H9 (cell line): ENCODE results near the gene AEBP2. TPM values are rescaled to one million over a fixed set of nuclear protein-coding genes. Genes with fewer than 3 reads are reported as not detected.
A peak's percentile ranks its signal among the peaks of the same experiment; 100 is the strongest.

Experiments
- DNase-seq: peaks from one replicate; pipeline ENCODE4 v3.0.0-alpha.2; 2017
- H2AFZ ChIP-seq: one replicate; pipeline ENCODE4 v1.6.1; 2013; ENCODE audit warnings: mild to moderate bottlenecking, low read length, control low read depth, moderate library complexity
- H2AK5ac ChIP-seq: 2 replicates; pipeline ENCODE4 v1.6.1; 2013; ENCODE audit warnings: low read length, control low read depth, mixed read lengths; ENCODE audit not compliant: insufficient read length
- H2BK120ac ChIP-seq: one replicate; pipeline ENCODE4 v1.6.1; 2013; ENCODE audit warnings: low read depth, mild to moderate bottlenecking, low read length, control low read depth, inconsistent platforms; ENCODE audit not compliant: poor library complexity, severe bottlenecking
- H2BK12ac ChIP-seq: 2 replicates; pipeline ENCODE4 v1.6.1; 2013; ENCODE audit warnings: low read length, control low read depth, mixed read lengths, low read depth; ENCODE audit not compliant: insufficient read length
- H2BK15ac ChIP-seq: 2 replicates; pipeline ENCODE4 v1.6.1; 2013; ENCODE audit warnings: low read depth, low read length, control low read depth
- H2BK20ac ChIP-seq: one replicate; pipeline ENCODE4 v1.6.1; 2013; ENCODE audit warnings: low read depth, mild to moderate bottlenecking, low read length, control low read depth, inconsistent platforms; ENCODE audit not compliant: poor library complexity, severe bottlenecking
- H2BK5ac ChIP-seq: 2 replicates; pipeline ENCODE4 v1.6.1; 2013; ENCODE audit warnings: low read length, control low read depth, mixed read lengths; ENCODE audit not compliant: insufficient read length
- H3K14ac ChIP-seq: 2 replicates; pipeline ENCODE4 v1.6.1; 2013; ENCODE audit warnings: low read length, control low read depth; ENCODE audit not compliant: insufficient read depth
- H3K18ac ChIP-seq: 2 replicates; pipeline ENCODE4 v1.6.1; 2013; ENCODE audit warnings: low read depth, mild to moderate bottlenecking, mixed read lengths, low read length, control low read depth; ENCODE audit not compliant: insufficient read length
- H3K23ac ChIP-seq: 2 replicates; pipeline ENCODE4 v1.6.1; 2013; ENCODE audit warnings: low read length, control low read depth, mixed read lengths, low read depth; ENCODE audit not compliant: insufficient read length
- H3K23me2 ChIP-seq: 2 replicates; pipeline ENCODE4 v1.6.1; 2013; ENCODE audit warnings: low read depth, mild to moderate bottlenecking, mixed read lengths, low read length, control low read depth; ENCODE audit not compliant: insufficient read length, poor library complexity, severe bottlenecking
- H3K27ac ChIP-seq: 2 replicates; pipeline ENCODE4 v1.5.1; 2013; ENCODE audit warnings: low read length, control low read depth, mixed read lengths, low read depth; ENCODE audit not compliant: insufficient read length
- H3K27me3 ChIP-seq: 2 replicates; pipeline ENCODE4 v1.6.1; 2013; ENCODE audit warnings: low read length, control low read depth, inconsistent platforms; ENCODE audit not compliant: insufficient read depth
- H3K4ac ChIP-seq: 2 replicates; pipeline ENCODE4 v1.6.1; 2013; ENCODE audit warnings: low read depth, mild to moderate bottlenecking, control low read depth, inconsistent platforms, low read length, moderate library complexity
- H3K4me1 ChIP-seq: 2 replicates; pipeline ENCODE4 v1.6.1; 2013; ENCODE audit warnings: low read length, control low read depth, inconsistent platforms; ENCODE audit not compliant: insufficient read depth
- H3K4me2 ChIP-seq: 2 replicates; pipeline ENCODE4 v1.6.1; 2013; ENCODE audit warnings: low read length, control low read depth, mixed read lengths; ENCODE audit not compliant: insufficient read length, insufficient read depth
- H3K56ac ChIP-seq: 2 replicates; pipeline ENCODE4 v1.6.1; 2013; ENCODE audit warnings: low read depth, mild to moderate bottlenecking, mixed read lengths, low read length, control low read depth; ENCODE audit not compliant: insufficient read length
- H3K79me1 ChIP-seq: 2 replicates; pipeline ENCODE4 v1.6.1; 2013; ENCODE audit warnings: low read depth, mild to moderate bottlenecking, moderate library complexity, low read length, control low read depth, inconsistent platforms; ENCODE audit not compliant: insufficient read depth, poor library complexity, severe bottlenecking
- H3K79me2 ChIP-seq: 2 replicates; pipeline ENCODE4 v1.6.1; 2013; ENCODE audit warnings: low read length, control low read depth, inconsistent platforms; ENCODE audit not compliant: insufficient read depth
- H3K9ac ChIP-seq: 2 replicates; pipeline ENCODE4 v1.6.1; 2013; ENCODE audit warnings: low read length, control low read depth, mixed read lengths; ENCODE audit not compliant: insufficient read length; ENCODE audit errors: extremely low read depth
- H3K9me3 ChIP-seq: one replicate; pipeline ENCODE4 v1.6.1; 2013; ENCODE audit warnings: low read depth, low read length, inconsistent platforms; ENCODE audit not compliant: control insufficient read depth
- H3T11ph ChIP-seq: one replicate; pipeline ENCODE4 v1.6.1; 2013; ENCODE audit warnings: mild to moderate bottlenecking, low read length, control low read depth, inconsistent platforms
- H4K20me1 ChIP-seq: one replicate; pipeline ENCODE4 v1.6.1; 2013; ENCODE audit not compliant: control insufficient read depth, insufficient read length, insufficient read depth
- H4K5ac ChIP-seq: 2 replicates; pipeline ENCODE4 v1.6.1; 2013; ENCODE audit warnings: low read depth, mild to moderate bottlenecking, mixed read lengths, low read length, control low read depth; ENCODE audit not compliant: insufficient read length
- H4K8ac ChIP-seq: replicated peaks from 2 replicates; pipeline ENCODE4 v1.6.1; 2013; ENCODE audit warnings: low read length, control low read depth, mixed read lengths, low read depth; ENCODE audit not compliant: insufficient read length
- H4K91ac ChIP-seq: 2 replicates; pipeline ENCODE4 v1.6.1; 2013; ENCODE audit warnings: low read depth, mild to moderate bottlenecking, moderate library complexity, mixed read lengths, low read length, control low read depth; ENCODE audit not compliant: insufficient read length
- H3K27ac Mint-ChIP-seq, 3 experiments: 2 replicates in 2 of 3; 3 replicates in 1 of 3; pipeline ENCODE4 v1.8.0; 2020 to 2021; ENCODE audit warnings: mixed read lengths in 3 of 3, mild to moderate bottlenecking in 1 of 3, moderate library complexity in 1 of 3
- H3K27me3 Mint-ChIP-seq: 2 replicates; pipeline ENCODE4 v1.8.0; 2021; ENCODE audit warnings: low read depth, mild to moderate bottlenecking, moderate library complexity, mixed read lengths
- H3K36me3 Mint-ChIP-seq, 3 experiments: 2 replicates in 2 of 3; 3 replicates in 1 of 3; pipeline ENCODE4 v1.8.0; 2020 to 2021; ENCODE audit warnings: low read depth in 3 of 3, mixed read lengths in 3 of 3; ENCODE audit not compliant: insufficient read depth in 1 of 3
- H3K4me1 Mint-ChIP-seq, 2 experiments: 2 replicates each; pipeline ENCODE4 v1.8.0; 2020; ENCODE audit warnings: mixed read lengths in 2 of 2
- H3K4me3 Mint-ChIP-seq, 2 experiments: 2 replicates in 1 of 2; 3 replicates in 1 of 2; pipeline ENCODE4 v1.8.0; 2020 to 2021; ENCODE audit warnings: mild to moderate bottlenecking in 2 of 2, mixed read lengths in 2 of 2, moderate library complexity in 1 of 2
- H3K9me3 Mint-ChIP-seq, 2 experiments: 2 replicates in 1 of 2; 3 replicates in 1 of 2; pipeline ENCODE4 v1.8.0; 2020; ENCODE audit warnings: mild to moderate bottlenecking in 2 of 2, mixed read lengths in 2 of 2, moderate library complexity in 1 of 2
- total RNA-seq: library from RNA; stranded (reverse); gene quantifications from 2 replicates; pipeline ENCODE4 v1.2.1, GENCODE V29; 2021
- TF ChIP-seq, protein P1 (sequence below): fragments of 200-600 bp; sonication (generic); conservative IDR thresholded peaks from 3 replicates; pipeline ENCODE4 v1.8.0; 2021; ENCODE audit warnings: antibody characterized with exemption, mild to moderate bottlenecking

Gene AEBP2
- total RNA-seq, 1 experiment from 2014 or later, result 82.8 TPM

GRCh38 chr12:19530637-19531023 is 91.3 kb downstream of the AEBP2 start:
- no peak for DNase-seq
- Histone ChIP-seq H3K27me3 (no peaks in the 10 kb centered on the region), H3K9me3 (no peaks in the 10 kb centered on the region), H3K79me1 (no peaks in the 10 kb centered on the region), H2BK120ac (no peak overlapping the region), H4K8ac (no peak overlapping the region), H2BK20ac (no peak overlapping the region), H4K20me1 (no peaks in the 10 kb centered on the region), H3T11ph (no peak overlapping the region), H3K18ac (no peak overlapping the region), H3K23me2 (no peaks in the 10 kb centered on the region), H4K91ac (no peak overlapping the region), H3K4me1 (no peaks in the 10 kb centered on the region), H2BK5ac (no peak overlapping the region), H3K23ac (no peak overlapping the region), H2AK5ac (no peak overlapping the region), H3K27ac (no peak overlapping the region), H2BK12ac (no peak overlapping the region), H2BK15ac (no peak overlapping the region), H3K4ac (no peak overlapping the region), H4K5ac (no peak overlapping the region), H3K9ac (no peak overlapping the region), H3K14ac (no peak overlapping the region), H3K4me2 (no peak overlapping the region), H3K56ac (no peak overlapping the region), H2AFZ (no peak overlapping the region), H3K79me2 (no peaks in the 10 kb centered on the region)
- H3K36me3 Mint-ChIP-seq, result peaks cover 0 to 3% (median 0%) of the 10 kb centered on the region in 3 experiments; a peak in 1 of 7 replicates
- H3K4me3 Mint-ChIP-seq, result no peak overlapping the region
- no peaks in the 10 kb centered on the region for H3K27me3 Mint-ChIP-seq
- H3K27ac Mint-ChIP-seq, result peak overlapping the region in 1 of 3 experiments; percentile 40; a peak in 1 of 7 replicates
- H3K4me1 Mint-ChIP-seq, result peaks cover 18 to 23% of the 10 kb centered on the region in 2 experiments
- H3K9me3 Mint-ChIP-seq, result peaks cover 0 to 3% of the 10 kb centered on the region in 2 experiments; a peak in 2 of 5 replicates
- TF ChIP-seq, protein P1, sequence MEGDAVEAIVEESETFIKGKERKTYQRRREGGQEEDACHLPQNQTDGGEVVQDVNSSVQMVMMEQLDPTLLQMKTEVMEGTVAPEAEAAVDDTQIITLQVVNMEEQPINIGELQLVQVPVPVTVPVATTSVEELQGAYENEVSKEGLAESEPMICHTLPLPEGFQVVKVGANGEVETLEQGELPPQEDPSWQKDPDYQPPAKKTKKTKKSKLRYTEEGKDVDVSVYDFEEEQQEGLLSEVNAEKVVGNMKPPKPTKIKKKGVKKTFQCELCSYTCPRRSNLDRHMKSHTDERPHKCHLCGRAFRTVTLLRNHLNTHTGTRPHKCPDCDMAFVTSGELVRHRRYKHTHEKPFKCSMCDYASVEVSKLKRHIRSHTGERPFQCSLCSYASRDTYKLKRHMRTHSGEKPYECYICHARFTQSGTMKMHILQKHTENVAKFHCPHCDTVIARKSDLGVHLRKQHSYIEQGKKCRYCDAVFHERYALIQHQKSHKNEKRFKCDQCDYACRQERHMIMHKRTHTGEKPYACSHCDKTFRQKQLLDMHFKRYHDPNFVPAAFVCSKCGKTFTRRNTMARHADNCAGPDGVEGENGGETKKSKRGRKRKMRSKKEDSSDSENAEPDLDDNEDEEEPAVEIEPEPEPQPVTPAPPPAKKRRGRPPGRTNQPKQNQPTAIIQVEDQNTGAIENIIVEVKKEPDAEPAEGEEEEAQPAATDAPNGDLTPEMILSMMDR, result no peak
